Chondrocyte (in vitro differentiated cells): ENCODE data around the gene TMEM255B. TPM values are rescaled to one million over a fixed set of nuclear protein-coding genes. Genes with fewer than 3 reads are reported as not detected.
"Not testable (repeated sequence)": the region's sequence is repeated elsewhere in the genome, so short reads cannot be mapped to it uniquely, and the experiment has no call there.

Experiments used
- DNase-seq: peaks from one replicate; pipeline ENCODE4 v3.0.0; 2021; ENCODE audit warnings: mixed read lengths, low spot score
- H3K27ac Mint-ChIP-seq: one replicate; pipeline ENCODE4 v1.8.0; 2021; ENCODE audit warnings: mild to moderate bottlenecking, moderate library complexity, mixed read lengths; ENCODE audit not compliant: unreplicated experiment
- H3K27me3 Mint-ChIP-seq: 2 replicates; pipeline ENCODE4 v1.8.0; 2021; ENCODE audit warnings: low read depth, mixed read lengths
- H3K36me3 Mint-ChIP-seq: 2 replicates; pipeline ENCODE4 v1.8.0; 2021; ENCODE audit warnings: low read depth, mixed read lengths
- H3K4me1 Mint-ChIP-seq: 2 replicates; pipeline ENCODE4 v1.8.0; 2021; ENCODE audit warnings: low read depth, mild to moderate bottlenecking, mixed read lengths
- H3K4me3 Mint-ChIP-seq: one replicate; pipeline ENCODE4 v1.8.0; 2021; ENCODE audit warnings: mild to moderate bottlenecking, moderate library complexity, mixed read lengths; ENCODE audit not compliant: unreplicated experiment
- H3K9me3 Mint-ChIP-seq: 2 replicates; pipeline ENCODE4 v1.8.0; 2021; ENCODE audit warnings: low read depth, mixed read lengths
- CTCF ChIP-seq: fragments of 200-600 bp; sonication (generic); IDR thresholded peaks from 2 replicates; pipeline ENCODE4 v1.5.0; 2021; ENCODE audit warnings: antibody characterized with exemption, mild to moderate bottlenecking, moderate library complexity
- total RNA-seq: library from RNA; stranded (reverse); gene quantifications from 3 replicates; pipeline ENCODE4 v1.2.1, GENCODE V29; 2021

The TMEM255B gene
- total RNA-seq, 1 donor from 2014 or later = 5.2 TPM

- no peaks in the 10 kb centered on the region for H3K9me3 Mint-ChIP-seq
- no peak overlapping the region for H3K4me3 Mint-ChIP-seq
- no peak for DNase-seq
- no peaks in the 10 kb centered on the region for H3K27me3 Mint-ChIP-seq
- H3K4me1 Mint-ChIP-seq = peaks cover 17% of the 10 kb centered on the region
- TF ChIP-seq CTCF = no peak
- H3K27ac Mint-ChIP-seq = no peak overlapping the region
- H3K36me3 Mint-ChIP-seq = peaks cover 13% of the 10 kb centered on the region
Measured at GRCh38 chr13:113833111-113833830, 74.2 kb downstream of the TMEM255B start.

- not testable (repeated sequence) for H3K27ac Mint-ChIP-seq, H3K9me3 Mint-ChIP-seq
- H3K4me1 Mint-ChIP-seq = peaks cover 21% of the 10 kb centered on the region
Measured at GRCh38 chr13:113834006-113834405, 75.0 kb downstream of the TMEM255B start.

GRCh38 chr13:113834496-113835200, 75.6 kb downstream of the TMEM255B start:
- H3K4me1 Mint-ChIP-seq = peaks cover 22% of the 10 kb centered on the region

More at GRCh38 chr13:113834006-113834405, 75.0 kb downstream of the TMEM255B start:
- H3K27me3 Mint-ChIP-seq, DNase-seq, H3K4me3 Mint-ChIP-seq: not testable (repeated sequence)
- peaks cover 11% of the 10 kb centered on the region for H3K36me3 Mint-ChIP-seq

GRCh38 chr13:113835461-113836270, 76.6 kb downstream of the TMEM255B start:
- Mint-ChIP-seq H3K4me1 (peaks cover 22% of the 10 kb centered on the region), H3K27ac (peak overlapping the region; percentile 61), H3K4me3 (no peak overlapping the region), H3K36me3 (peaks cover 11% of the 10 kb centered on the region), H3K27me3 (no peaks in the 10 kb centered on the region), H3K9me3 (no peaks in the 10 kb centered on the region)
- DNase-seq = no peak
- TF ChIP-seq CTCF = no peak

More at GRCh38 chr13:113834496-113835200, 75.6 kb downstream of the TMEM255B start:
- H3K27me3 Mint-ChIP-seq = no peaks in the 10 kb centered on the region
- no peak overlapping the region for H3K27ac Mint-ChIP-seq
- no peaks in the 10 kb centered on the region for H3K9me3 Mint-ChIP-seq
- H3K4me3 Mint-ChIP-seq = no peak overlapping the region
- TF ChIP-seq CTCF = no peak
- H3K36me3 Mint-ChIP-seq = peaks cover 11% of the 10 kb centered on the region
- no peak for DNase-seq

GRCh38 chr13:113836768-113837559, 77.9 kb downstream of the TMEM255B start:
- H3K27me3 Mint-ChIP-seq = no peaks in the 10 kb centered on the region
- no peaks in the 10 kb centered on the region for H3K9me3 Mint-ChIP-seq

More at GRCh38 chr13:113836768-113837559, 77.9 kb downstream of the TMEM255B start:
- H3K4me3 Mint-ChIP-seq = peak overlapping the region; percentile 67
- DNase-seq = no peak
- H3K27ac Mint-ChIP-seq = peak overlapping the region; percentile 100
- H3K36me3 Mint-ChIP-seq = peaks cover 9% of the 10 kb centered on the region
- TF ChIP-seq CTCF = no peak
- H3K4me1 Mint-ChIP-seq = peaks cover 22% of the 10 kb centered on the region
